ENCODE data around the gene AJM1. TPM values are rescaled to one million over a fixed set of nuclear protein-coding genes. Genes with fewer than 3 reads are reported as not detected.

Gene AJM1
- total RNA-seq, 3 donors from 2014 or later, result 7.4 to 21.6 (median 16.4) TPM

- Histone ChIP-seq H3K36me3 (ENCODE audit: low read depth) (no peaks in the 10 kb centered on the region), H3K4me3 (peak overlapping the region; percentile 54), H3K9me3 (no peaks in the 10 kb centered on the region), H3K4me1 (ENCODE audit: low read depth) (peaks cover 30% of the 10 kb centered on the region)
- DNase-seq (peak; percentile 85 to 86 (median 86)), ATAC-seq (peak; percentile 50)
- TF ChIP-seq CTCF (IDR thresholded peaks at IDR 0.05), result no peak
- intact Hi-C loops (cut with DNase I, micrococcal nuclease), result no loop called here
These were observed 5.0 kb downstream of the AJM1 start for GRCh38 chr9:136847088-136847825.

GRCh38 chr9:136847826-136848392 is 5.6 kb downstream of the AJM1 start:
- H3K36me3 ChIP-seq (ENCODE audit: low read depth), result no peaks in the 10 kb centered on the region
- H3K4me3 ChIP-seq, result peak overlapping the region; percentile 54
- TF ChIP-seq CTCF (IDR thresholded peaks at IDR 0.05), result no peak
- peaks cover 24% of the 10 kb centered on the region for H3K4me1 ChIP-seq (ENCODE audit: low read depth)
- peak; percentile 68 for ATAC-seq
- intact Hi-C loops (cut with DNase I, micrococcal nuclease), result no loop called here
- H3K9me3 ChIP-seq, result no peaks in the 10 kb centered on the region
- DNase-seq, result peak; percentile 95 to 97 (median 96)

- H3K4me3 ChIP-seq, result peak overlapping the region; percentile 54
- H3K4me1 ChIP-seq (ENCODE audit: low read depth), result peaks cover 18% of the 10 kb centered on the region
- TF ChIP-seq CTCF (IDR thresholded peaks at IDR 0.05), result no peak
- no peaks in the 10 kb centered on the region for H3K9me3 ChIP-seq
- intact Hi-C loops (cut with DNase I, micrococcal nuclease), result no loop called here
- DNase-seq, result peak; percentile 57 to 79 (median 79)
- H3K36me3 ChIP-seq (ENCODE audit: low read depth), result no peaks in the 10 kb centered on the region
- peak; percentile 6 for ATAC-seq
These were observed 6.2 kb downstream of the AJM1 start for GRCh38 chr9:136848393-136849037.

- Histone ChIP-seq H3K9me3 (no peaks in the 10 kb centered on the region), H3K4me1 (ENCODE audit: low read depth) (peaks cover 11% of the 10 kb centered on the region), H3K4me3 (peak within 1 kb of the TSS; percentile 54), H3K36me3 (ENCODE audit: low read depth) (no peaks in the 10 kb centered on the region)
- no peak for TF ChIP-seq CTCF (IDR thresholded peaks at IDR 0.05)
- intact Hi-C loops (cut with DNase I, micrococcal nuclease), result no loop called here
- peak; percentile 80 for ATAC-seq
- peak; percentile 98 to 99 (median 98) for DNase-seq
These were observed 7.0 kb downstream of the AJM1 start, which contains the start of gene PHPT1 for GRCh38 chr9:136849038-136849959. TSS of gene PHPT1 (plus strand) at chr9:136849409. CDS start at chr9:136849431, 22 bp downstream.

Measured in mucosa of descending colon (tissue), 3 donors.